Transverse colon (tissue), 4 donors: ENCODE measurements around the gene APBB1IP. TPM values are rescaled to one million over a fixed set of nuclear protein-coding genes. Genes with fewer than 3 reads are reported as not detected.
A peak's percentile ranks its signal among the peaks of the same experiment; 100 is the strongest.

Source experiments
- DNase-seq: peaks from one replicate; pipeline ENCODE4 v3.0.0-alpha.2; 2019
- H3K27ac ChIP-seq, 4 donors: fragments of 200-600 bp; sonication (generic); 2 replicates each; pipeline ENCODE4 v1.5.1; 2016 to 2018; ENCODE audit warnings: inconsistent platforms in 4 of 4
- H3K27me3 ChIP-seq: fragments of 200-600 bp; sonication (generic); 2 replicates; pipeline ENCODE4 v1.5.1; 2017; ENCODE audit warnings: inconsistent platforms
- H3K36me3 ChIP-seq, 4 donors: fragments of 200-600 bp; sonication (generic); 2 replicates each; pipeline ENCODE4 v1.5.1; 2017 to 2019; ENCODE audit warnings: inconsistent platforms in 4 of 4
- H3K4me1 ChIP-seq, 4 donors: fragments of 200-600 bp; sonication (generic); 2 replicates each; pipeline ENCODE4 v1.5.1; 2017 to 2020; ENCODE audit warnings: inconsistent platforms in 4 of 4
- H3K4me3 ChIP-seq, 4 donors: fragments of 200-600 bp; sonication (generic); 1 replicate in 1 of 4; 2 replicates in 3 of 4; pipeline versions ENCODE4 v1.5.1 to v1.6.1; 2017 to 2019; ENCODE audit warnings: inconsistent platforms in 4 of 4
- H3K9me3 ChIP-seq, 2 donors: fragments of 200-600 bp; sonication (generic); 2 replicates each; pipeline ENCODE4 v1.5.1; 2017 to 2019; ENCODE audit warnings: inconsistent platforms in 2 of 2
- EP300 ChIP-seq: sonication (generic); formaldehyde crosslinking; IDR thresholded peaks from one replicate; pipeline ENCODE4 v1.6.1; 2017; ENCODE audit warnings: antibody characterized with exemption, low read depth
- POLR2A ChIP-seq: fragments of 450-650 bp; IDR thresholded peaks from one replicate; pipeline ENCODE4 v1.6.1; 2016; ENCODE audit warnings: antibody characterized with exemption, mild to moderate bottlenecking, moderate library complexity
- POLR2AphosphoS5 ChIP-seq, 3 donors: sonication (generic); formaldehyde crosslinking; IDR thresholded peaks; one replicate each; pipeline ENCODE4 v1.6.1; 2016; ENCODE audit warnings: antibody characterized with exemption in 3 of 3
- WGBS, 2 donors: methylation state at CpG; one replicate each; pipeline ENCODE4 v1.1.5; 2018; ENCODE audit warnings: low coverage in 1 of 2; 5-methylcytosine and 5-hydroxymethylcytosine counted together
- in situ Hi-C, 4 donors: fragments of 200-750 bp; cut with MboI; loops; one replicate each; pipeline versions ENCODE4 v1.15.0 to v1.15.1; 2017; ENCODE audit warnings: low sequenced_read_pairs in 3 of 4, low pct_ligation_motif_present in 1 of 4, low pct_unique_long_range_greater_than_20kb in 1 of 4
- intact Hi-C: fragments of 100-400 bp; cut with DNase I; formaldehyde crosslinking; loops from one replicate; pipeline ENCODE4 v1.15.1; 2023; ENCODE audit warnings: low total_unique reads
- total RNA-seq, 4 donors: library from RNA; depleted of rRNA; stranded (reverse); fragments of >200 nt; gene quantifications; one replicate each; pipeline ENCODE4 v1.1.0, GENCODE V29; 2016
- TF ChIP-seq, protein P1 (sequence below), 5 experiments: fragments of 200-600 bp in 3 of 5; fragments of 450-650 bp in 2 of 5; sonication (generic) in 3 of 5; IDR thresholded peaks; 1 replicate in 2 of 5; 2 replicates in 3 of 5; pipeline ENCODE4 v1.5.1; 2016 to 2017; ENCODE audit warnings: antibody characterized with exemption in 5 of 5, inconsistent platforms in 3 of 5, mild to moderate bottlenecking in 2 of 5, moderate library complexity in 1 of 5

The APBB1IP gene
- total RNA-seq, 4 donors from 2014 or later = 2.5 to 7.6 (median 6.4) TPM; not detected in 1

- Histone ChIP-seq H3K4me3 (no peak overlapping the region), H3K27me3 (no peaks in the 10 kb centered on the region), H3K36me3 (no peaks in the 10 kb centered on the region), H3K9me3 (no peaks in the 10 kb centered on the region), H3K27ac (peak overlapping the region in 2 of 4 donors; percentile 2 to 47), H3K4me1 (no peaks in the 10 kb centered on the region)
- WGBS, 2 donors = 25 to 33% methylated on average over 4 of the region's 4 CpGs
- in situ Hi-C loops = no loop called here
- DNase-seq = no peak
- TF ChIP-seq, protein P1, sequence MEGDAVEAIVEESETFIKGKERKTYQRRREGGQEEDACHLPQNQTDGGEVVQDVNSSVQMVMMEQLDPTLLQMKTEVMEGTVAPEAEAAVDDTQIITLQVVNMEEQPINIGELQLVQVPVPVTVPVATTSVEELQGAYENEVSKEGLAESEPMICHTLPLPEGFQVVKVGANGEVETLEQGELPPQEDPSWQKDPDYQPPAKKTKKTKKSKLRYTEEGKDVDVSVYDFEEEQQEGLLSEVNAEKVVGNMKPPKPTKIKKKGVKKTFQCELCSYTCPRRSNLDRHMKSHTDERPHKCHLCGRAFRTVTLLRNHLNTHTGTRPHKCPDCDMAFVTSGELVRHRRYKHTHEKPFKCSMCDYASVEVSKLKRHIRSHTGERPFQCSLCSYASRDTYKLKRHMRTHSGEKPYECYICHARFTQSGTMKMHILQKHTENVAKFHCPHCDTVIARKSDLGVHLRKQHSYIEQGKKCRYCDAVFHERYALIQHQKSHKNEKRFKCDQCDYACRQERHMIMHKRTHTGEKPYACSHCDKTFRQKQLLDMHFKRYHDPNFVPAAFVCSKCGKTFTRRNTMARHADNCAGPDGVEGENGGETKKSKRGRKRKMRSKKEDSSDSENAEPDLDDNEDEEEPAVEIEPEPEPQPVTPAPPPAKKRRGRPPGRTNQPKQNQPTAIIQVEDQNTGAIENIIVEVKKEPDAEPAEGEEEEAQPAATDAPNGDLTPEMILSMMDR (IDR thresholded peaks at IDR 0.05) = no peak
- no peak for TF ChIP-seq POLR2A
- intact Hi-C loops = no loop called here
These were observed 7.4 kb upstream of the APBB1IP start for GRCh38 chr10:26430641-26431163.

DNA sequence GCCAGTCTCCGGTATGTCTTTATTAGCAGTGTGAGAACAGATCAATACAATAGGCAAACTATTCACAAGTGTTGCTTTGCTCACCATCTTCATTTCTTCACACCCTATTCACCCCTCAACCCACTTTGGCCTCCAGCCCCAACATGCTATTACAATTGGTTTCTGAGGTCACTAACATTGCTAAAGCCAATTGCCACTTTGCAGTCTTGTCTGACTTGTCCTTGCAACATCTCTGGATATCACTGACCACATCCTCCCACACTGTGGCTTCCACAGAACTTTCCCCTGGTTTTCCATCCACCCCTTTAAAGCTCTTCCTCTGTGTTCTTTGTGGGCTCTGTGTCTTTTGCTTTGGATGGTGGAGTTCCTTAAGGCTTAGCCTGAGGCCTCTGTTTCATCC, 5.2 kb upstream of the APBB1IP start:
- Histone ChIP-seq H3K27ac (no peak overlapping the region), H3K4me3 (no peak overlapping the region), H3K9me3 (no peaks in the 10 kb centered on the region), H3K27me3 (no peaks in the 10 kb centered on the region), H3K36me3 (no peaks in the 10 kb centered on the region), H3K4me1 (no peaks in the 10 kb centered on the region)
- intact Hi-C loops (no loop called here), in situ Hi-C loops (no loop called here)
- 84 to 89% methylated on average over 1 of the region's 1 CpG for WGBS, 2 donors
- TF ChIP-seq POLR2A (no peak), POLR2AphosphoS5 (IDR thresholded peaks at IDR 0.05) (no peak), EP300 (no peak)
- TF ChIP-seq, protein P1 (IDR thresholded peaks at IDR 0.05) = no peak
- no peak for DNase-seq

GRCh38 chr10:26435852-26436251, 2.3 kb upstream of the APBB1IP start:
- Histone ChIP-seq H3K4me1 (no peaks in the 10 kb centered on the region), H3K36me3 (no peaks in the 10 kb centered on the region), H3K9me3 (no peaks in the 10 kb centered on the region), H3K27ac (no peak overlapping the region), H3K27me3 (peaks cover 9% of the 10 kb centered on the region), H3K4me3 (no peak overlapping the region)
- TF ChIP-seq, protein P1 (IDR thresholded peaks at IDR 0.05) = no peak
- TF ChIP-seq POLR2A (no peak), EP300 (no peak), POLR2AphosphoS5 (IDR thresholded peaks at IDR 0.05) (no peak)
- no peak for DNase-seq
- intact Hi-C loops (no loop called here), in situ Hi-C loops (no loop called here)
- 95% methylated on average over 1 of the region's 1 CpG; no CpG with 5 or more reads in 1 of the 2 donors for WGBS, 2 donors

- no peak overlapping the region for H3K27ac ChIP-seq
- TF ChIP-seq, protein P1 (IDR thresholded peaks at IDR 0.05) = no peak
- TF ChIP-seq POLR2A (no peak), POLR2AphosphoS5 (IDR thresholded peaks at IDR 0.05) (no peak), EP300 (no peak)
- H3K4me1 ChIP-seq = no peaks in the 10 kb centered on the region
- no peaks in the 10 kb centered on the region for H3K9me3 ChIP-seq
- in situ Hi-C loops = no loop called here
- H3K4me3 ChIP-seq = no peak overlapping the region
- H3K27me3 ChIP-seq = peaks cover 9% of the 10 kb centered on the region
- intact Hi-C loops = no loop called here
- 67 to 70% methylated on average over 2 of the region's 2 CpGs for WGBS, 2 donors
- no peaks in the 10 kb centered on the region for H3K36me3 ChIP-seq
- DNase-seq = no peak
These were observed 1.3 kb upstream of the APBB1IP start for GRCh38 chr10:26436848-26437247.
